Cardiac septum (tissue), 1 donor: ENCODE data around the gene GALNTL6. TPM values are rescaled to one million over a fixed set of nuclear protein-coding genes. Genes with fewer than 3 reads are reported as not detected.
"Not testable (repeated sequence)": the region's sequence is repeated elsewhere in the genome, so short reads cannot be mapped to it uniquely, and the experiment has no call there.

Experiments
- DNase-seq: peaks from one replicate; pipeline ENCODE4 v3.0.0-alpha.2; 2020; ENCODE audit warnings: low spot score
- intact Hi-C: fragments of 100-400 bp; cut with DNase I; formaldehyde crosslinking; loops from one replicate; pipeline ENCODE4 v1.14.0; 2022
- total RNA-seq: library from RNA; stranded (reverse); fragmentation: NEBNext Ultra II Directional; extraction: Animal tissue kit (Norgen Biotek cat#: 25700); gene quantifications from one replicate; pipeline ENCODE4 v1.2.1, GENCODE V29; 2021
- donor health status: DM: no; HTN: no; CAD: no.

Gene GALNTL6
- total RNA-seq, 1 donor from 2014 or later: not detected

DNA sequence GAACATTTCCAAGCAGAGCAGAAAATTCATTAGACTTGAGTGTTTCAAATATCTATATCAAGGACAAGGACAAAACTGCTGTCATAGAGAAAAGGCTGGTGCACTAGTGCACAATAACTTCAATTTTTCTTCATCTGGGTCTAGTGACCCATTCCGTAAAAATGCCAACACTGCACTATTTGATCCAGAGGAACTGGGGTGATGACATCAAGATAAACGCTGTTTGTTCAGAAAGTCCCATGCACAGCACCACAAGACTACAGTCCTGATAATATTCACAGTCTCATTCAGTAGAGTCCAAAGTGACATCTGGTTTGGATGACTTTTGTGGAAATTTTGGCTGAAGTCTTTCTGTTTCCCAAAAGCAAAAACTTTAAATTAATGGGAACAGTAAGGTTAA, 1051.9 kb downstream of the GALNTL6 start:
- no peak for DNase-seq
- intact Hi-C loops: no loop called here

DNA sequence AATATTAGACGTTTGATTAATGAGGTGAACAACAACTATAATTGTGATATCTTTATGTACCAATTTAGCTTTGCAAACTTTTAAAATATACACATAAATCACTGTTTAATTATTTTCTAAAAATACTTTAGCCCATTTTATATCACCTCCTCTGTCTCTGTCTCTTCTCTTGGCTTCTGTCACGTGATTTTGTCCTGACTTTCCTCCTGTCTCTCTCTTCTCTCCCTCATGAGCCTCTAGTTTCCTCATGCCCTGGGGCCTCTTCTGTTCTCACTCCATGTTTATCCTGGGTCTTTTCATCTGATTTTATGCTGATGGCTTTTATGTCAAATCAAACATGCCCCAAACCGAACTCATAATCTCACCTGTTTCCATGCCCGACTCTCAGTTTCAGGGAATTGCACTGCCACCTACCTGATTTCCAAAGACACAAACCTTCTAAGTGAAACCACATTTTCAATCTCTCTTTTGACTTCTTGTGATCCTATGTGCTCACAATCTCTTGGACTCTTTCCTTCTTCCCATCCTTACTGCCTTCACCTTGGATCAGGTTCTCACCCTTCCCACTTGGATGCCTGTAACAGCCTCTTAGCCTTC, 1052.4 kb downstream of the GALNTL6 start:
- no peak for DNase-seq
- intact Hi-C loops: no loop called here

DNA sequence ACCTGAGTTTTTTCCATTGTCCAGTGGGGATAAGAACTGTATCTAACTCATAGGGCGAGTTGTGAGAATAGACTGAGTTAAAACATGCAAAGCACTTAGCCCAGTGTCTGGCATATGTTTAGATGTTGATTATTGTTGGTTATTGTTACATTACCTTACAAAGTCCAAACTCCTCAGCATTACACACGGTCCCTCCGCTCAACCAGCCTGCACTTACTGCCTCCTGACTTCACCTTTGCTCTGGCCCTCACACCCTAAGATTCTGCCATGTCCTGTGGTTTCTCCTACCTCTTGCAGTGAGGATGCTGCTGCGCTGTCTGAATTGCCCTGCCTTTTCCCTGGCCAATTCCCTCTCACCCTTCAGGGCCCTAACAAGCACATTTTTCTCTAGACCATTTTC, 1053.2 kb downstream of the GALNTL6 start:
- DNase-seq: no peak
- intact Hi-C loops: no loop called here

GRCh38 chr4:172867835-172868234, 1054.6 kb downstream of the GALNTL6 start:
- DNase-seq: no peak

DNA sequence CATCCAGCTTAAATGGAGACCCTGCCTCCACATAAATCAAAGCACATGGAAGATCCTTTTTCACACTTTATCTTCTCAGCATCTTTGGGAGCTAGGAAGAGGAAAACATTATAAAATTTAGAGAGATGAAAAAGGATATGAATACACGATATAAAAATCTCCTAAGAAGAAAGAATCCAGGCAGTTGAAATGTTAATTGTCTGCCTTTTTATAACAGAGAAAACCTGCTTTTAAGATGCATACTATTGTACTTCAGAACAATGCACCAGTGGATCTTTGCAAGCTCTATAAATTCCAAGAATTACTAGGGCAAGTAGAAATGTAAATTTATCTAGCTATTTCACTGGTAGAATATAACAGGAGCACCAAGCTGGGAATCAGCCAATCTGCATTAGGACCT, 1055.1 kb downstream of the GALNTL6 start:
- no peak for DNase-seq
- intact Hi-C loops: no loop called here

More at GRCh38 chr4:172867835-172868234, 1054.6 kb downstream of the GALNTL6 start:
- intact Hi-C loops: no loop called here

DNA sequence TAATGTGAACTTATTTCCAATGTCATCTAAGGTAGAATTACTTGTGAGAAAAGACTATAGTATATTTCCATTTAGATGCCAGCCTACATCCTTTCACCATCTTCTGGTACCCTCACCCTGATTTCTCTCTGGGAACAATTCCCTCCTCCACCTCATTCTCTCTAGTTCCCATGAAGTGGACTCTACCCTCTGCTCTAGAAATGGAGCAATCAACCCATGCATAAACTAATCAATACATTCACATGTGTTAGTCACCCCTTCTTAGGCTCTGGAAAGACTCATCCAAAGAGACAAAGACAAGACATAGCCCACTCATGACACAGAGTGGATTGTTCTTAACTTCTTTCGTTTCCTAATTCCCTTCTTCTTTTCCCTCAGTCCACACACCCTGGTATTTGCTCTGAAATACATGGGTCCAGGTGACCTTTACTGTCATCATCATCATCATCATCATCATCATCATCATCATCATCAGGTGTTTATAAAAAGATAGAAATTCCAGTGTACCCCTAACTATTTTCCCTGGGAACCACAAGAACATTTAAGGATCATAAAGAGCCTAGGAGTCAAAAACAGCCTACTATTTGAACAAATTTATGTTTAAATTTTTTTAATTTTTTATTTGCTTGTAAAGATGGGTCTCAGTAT, 1056.5 kb downstream of the GALNTL6 start:
- intact Hi-C loops: no loop called here

GRCh38 chr4:172871381-172871780, 1058.2 kb downstream of the GALNTL6 start:
- intact Hi-C loops: no loop called here
- DNase-seq: no peak

More for the DNA sequence above, 1056.5 kb downstream of the GALNTL6 start:
- no peak for DNase-seq

DNA sequence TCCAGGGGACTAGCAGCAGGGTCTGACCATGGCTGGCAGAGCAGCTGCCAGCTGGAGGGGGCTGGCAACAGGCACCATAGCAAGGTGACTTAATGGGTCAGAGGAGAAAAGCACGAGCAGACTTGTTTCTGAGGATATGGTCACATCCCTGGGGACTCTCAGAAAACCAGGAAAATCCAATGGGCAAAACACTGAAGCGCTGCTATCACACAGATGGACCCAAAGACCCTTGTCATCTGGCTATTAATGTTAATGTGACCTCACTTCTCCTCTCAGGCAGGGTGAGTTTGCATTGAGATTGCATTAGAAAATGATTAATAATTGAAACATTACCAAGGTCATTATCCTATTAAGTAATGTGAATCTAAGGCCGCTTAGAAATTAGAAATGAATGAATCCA, 1061.7 kb downstream of the GALNTL6 start:
- intact Hi-C loops: no loop called here
- no peak for DNase-seq

DNA sequence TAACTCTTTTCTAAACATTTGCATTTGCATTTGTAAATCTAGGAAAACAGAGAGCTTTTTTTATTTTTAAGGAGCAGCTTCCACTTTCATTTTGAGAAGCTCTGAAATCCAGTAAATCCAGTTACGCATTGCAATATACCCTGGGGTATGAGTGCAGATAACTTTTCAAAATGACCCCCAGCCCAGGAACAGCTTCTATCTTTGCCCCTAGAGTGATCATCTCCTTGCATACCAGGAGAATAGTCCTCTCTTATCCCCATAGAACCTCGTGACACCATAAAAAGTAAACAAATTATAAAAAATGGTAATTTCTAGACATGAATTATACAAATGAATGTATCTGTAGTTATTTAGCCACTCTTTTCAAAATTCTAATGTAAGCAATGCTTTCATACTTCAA, 1063.2 kb downstream of the GALNTL6 start:
- no peak for DNase-seq
- intact Hi-C loops: no loop called here

- no peak for DNase-seq
- intact Hi-C loops: no loop called here
These were observed 1068.4 kb downstream of the GALNTL6 start for GRCh38 chr4:172881645-172882044.

DNA sequence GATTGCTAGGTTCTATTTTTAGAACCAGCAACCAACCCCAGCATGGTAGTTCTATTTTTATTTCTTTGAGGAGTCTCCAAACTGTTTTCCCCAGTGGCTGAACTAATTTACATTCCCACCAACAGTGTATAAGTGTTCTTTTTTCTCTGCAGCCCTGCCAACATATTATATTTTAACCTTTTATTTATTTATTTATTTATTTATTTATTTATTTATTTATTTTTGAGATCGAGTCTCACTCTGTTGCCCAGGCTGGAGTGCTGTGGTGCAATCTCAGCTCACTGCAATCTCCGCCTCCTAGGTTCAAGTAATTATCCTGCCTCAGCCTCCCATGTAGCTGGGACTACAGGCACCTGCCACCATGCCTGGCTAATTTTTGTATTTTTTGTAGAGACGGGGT, 1074.2 kb downstream of the GALNTL6 start:
- intact Hi-C loops, DNase-seq: not testable (repeated sequence)

- no peak for DNase-seq
- intact Hi-C loops: no loop called here
These were observed 1074.8 kb downstream of the GALNTL6 start for GRCh38 chr4:172887959-172888358.

GRCh38 chr4:172892300-172892699, 1079.1 kb downstream of the GALNTL6 start:
- DNase-seq: no peak
- intact Hi-C loops: no loop called here

GRCh38 chr4:172895699-172896098, 1082.5 kb downstream of the GALNTL6 start:
- intact Hi-C loops: no loop called here

GRCh38 chr4:172897046-172897445, 1083.8 kb downstream of the GALNTL6 start:
- DNase-seq: no peak
- intact Hi-C loops: no loop called here

More at GRCh38 chr4:172895699-172896098, 1082.5 kb downstream of the GALNTL6 start:
- no peak for DNase-seq

GRCh38 chr4:172898715-172899114, 1085.5 kb downstream of the GALNTL6 start:
- intact Hi-C loops: no loop called here
- DNase-seq: no peak

DNA sequence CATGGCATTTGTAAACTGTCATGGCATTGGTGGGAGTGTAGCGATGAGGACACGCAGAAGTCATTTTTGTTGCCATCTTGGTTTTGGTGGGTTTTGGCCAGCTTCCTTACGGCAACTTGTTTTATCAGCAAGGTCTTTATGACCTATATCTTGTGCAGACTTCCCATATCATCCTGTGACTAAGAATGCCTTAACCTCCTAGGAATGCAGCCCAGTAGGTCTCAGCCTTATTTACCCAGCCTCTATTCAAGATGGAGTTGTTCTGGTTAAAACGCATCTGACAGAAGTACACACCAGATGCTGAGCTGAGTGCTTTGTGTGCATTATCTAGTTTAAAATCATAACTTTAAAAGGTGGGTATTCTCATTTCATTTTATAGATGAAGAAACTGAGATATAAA, 1086.7 kb downstream of the GALNTL6 start:
- intact Hi-C loops: no loop called here
- DNase-seq: no peak

DNA sequence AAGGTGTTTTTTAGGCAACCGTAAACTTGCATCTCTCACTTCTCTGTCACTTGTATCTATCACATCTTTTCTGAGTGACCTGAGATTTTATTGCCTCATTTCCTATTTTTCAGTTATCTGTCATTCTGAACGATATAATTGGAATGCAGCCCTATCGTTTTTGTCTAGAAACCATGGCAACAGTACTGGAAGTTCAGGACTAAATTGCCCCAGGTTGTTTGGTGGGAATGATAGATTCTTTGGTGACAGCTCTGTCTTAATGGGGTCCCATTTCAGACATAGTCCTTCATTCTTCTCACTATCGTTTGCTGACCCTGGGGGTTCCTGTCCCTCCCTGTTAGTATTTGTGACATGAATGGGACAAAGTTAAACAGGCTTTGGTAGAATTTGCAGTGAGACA, 1087.7 kb downstream of the GALNTL6 start:
- DNase-seq: no peak
- intact Hi-C loops: no loop called here

DNA sequence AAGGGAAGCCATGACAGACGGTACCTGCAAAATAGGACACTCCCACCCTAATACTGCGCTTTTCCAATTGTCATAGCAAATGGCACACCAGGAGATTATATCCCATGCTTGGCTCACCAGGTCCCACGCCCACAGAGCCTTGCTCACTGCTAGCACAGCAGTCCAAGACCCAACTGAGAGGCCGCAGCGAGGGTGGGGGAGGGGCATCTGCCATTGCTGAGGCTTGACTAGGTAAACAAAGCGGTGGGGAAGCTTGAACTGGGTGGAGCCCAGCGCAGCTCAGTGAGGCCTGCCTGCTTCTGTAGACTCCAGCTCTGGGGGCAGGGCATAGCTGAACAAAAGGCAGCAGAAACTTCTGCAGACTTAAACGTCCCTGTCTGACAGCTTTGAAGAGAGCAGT, 1099.3 kb downstream of the GALNTL6 start:
- intact Hi-C loops, DNase-seq: not testable (repeated sequence)

GRCh38 chr4:172917403-172917802, 1104.2 kb downstream of the GALNTL6 start:
- DNase-seq, intact Hi-C loops: not testable (repeated sequence)

- intact Hi-C loops: no loop called here
- DNase-seq: no peak
These were observed 1106.1 kb downstream of the GALNTL6 start for GRCh38 chr4:172919269-172919668.
